Gastroesophageal sphincter (tissue), 3 donors: Measurements from ENCODE around the gene TRIM75.

ENCODE experiments used
- POLR2A ChIP-seq, 2 donors: fragments of 450-650 bp; IDR thresholded peaks; one replicate each; pipeline ENCODE4 v1.6.1; 2017; ENCODE audit warnings: antibody characterized with exemption in 2 of 2, mild to moderate bottlenecking in 2 of 2, moderate library complexity in 1 of 2
- POLR2AphosphoS5 ChIP-seq: sonication (generic); formaldehyde crosslinking; IDR thresholded peaks from one replicate; pipeline ENCODE4 v1.6.1; 2017; ENCODE audit warnings: antibody characterized with exemption
- TF ChIP-seq, protein P1 (sequence below), 4 experiments: fragments of 200-600 bp in 2 of 4; fragments of 450-650 bp in 2 of 4; sonication (generic) in 1 of 4; IDR thresholded peaks; one replicate each; pipeline ENCODE4 v1.5.1; 2017 to 2019; ENCODE audit warnings: antibody characterized with exemption in 4 of 4, mild to moderate bottlenecking in 2 of 4, moderate library complexity in 2 of 4

GRCh38 chr4:165085946-165086345, 32.3 kb downstream of the TRIM75 start:
- TF ChIP-seq, protein P1, sequence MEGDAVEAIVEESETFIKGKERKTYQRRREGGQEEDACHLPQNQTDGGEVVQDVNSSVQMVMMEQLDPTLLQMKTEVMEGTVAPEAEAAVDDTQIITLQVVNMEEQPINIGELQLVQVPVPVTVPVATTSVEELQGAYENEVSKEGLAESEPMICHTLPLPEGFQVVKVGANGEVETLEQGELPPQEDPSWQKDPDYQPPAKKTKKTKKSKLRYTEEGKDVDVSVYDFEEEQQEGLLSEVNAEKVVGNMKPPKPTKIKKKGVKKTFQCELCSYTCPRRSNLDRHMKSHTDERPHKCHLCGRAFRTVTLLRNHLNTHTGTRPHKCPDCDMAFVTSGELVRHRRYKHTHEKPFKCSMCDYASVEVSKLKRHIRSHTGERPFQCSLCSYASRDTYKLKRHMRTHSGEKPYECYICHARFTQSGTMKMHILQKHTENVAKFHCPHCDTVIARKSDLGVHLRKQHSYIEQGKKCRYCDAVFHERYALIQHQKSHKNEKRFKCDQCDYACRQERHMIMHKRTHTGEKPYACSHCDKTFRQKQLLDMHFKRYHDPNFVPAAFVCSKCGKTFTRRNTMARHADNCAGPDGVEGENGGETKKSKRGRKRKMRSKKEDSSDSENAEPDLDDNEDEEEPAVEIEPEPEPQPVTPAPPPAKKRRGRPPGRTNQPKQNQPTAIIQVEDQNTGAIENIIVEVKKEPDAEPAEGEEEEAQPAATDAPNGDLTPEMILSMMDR (IDR thresholded peaks at IDR 0.05) = no peak
- TF ChIP-seq POLR2AphosphoS5 (no peak), POLR2A (IDR thresholded peaks at IDR 0.05) (no peak)
